ENCODE results near the gene OLFM4.

Gene OLFM4

GRCh38 chr13:53068585-53069520 lies 40.2 kb downstream of the OLFM4 start:
- DNase-seq (ENCODE audit: low read depth) = no peak

GRCh38 chr13:53069800-53070199 lies 41.2 kb downstream of the OLFM4 start:
- no peak for DNase-seq (ENCODE audit: low read depth)

GRCh38 chr13:53073711-53074110 lies 45.1 kb downstream of the OLFM4 start:
- no peak for DNase-seq (ENCODE audit: low read depth)

- no peak for DNase-seq (ENCODE audit: low read depth)
Measured at GRCh38 chr13:53074114-53074513, 45.5 kb downstream of the OLFM4 start.

GRCh38 chr13:53075356-53076041 lies 46.9 kb downstream of the OLFM4 start:
- no peak for DNase-seq (ENCODE audit: low read depth)

GRCh38 chr13:53079691-53080090 lies 51.1 kb downstream of the OLFM4 start:
- no peak for DNase-seq (ENCODE audit: low read depth)

- DNase-seq (ENCODE audit: low read depth) = no peak
Measured at GRCh38 chr13:53088871-53089270, 60.3 kb downstream of the OLFM4 start.

- no peak for DNase-seq (ENCODE audit: low read depth)
Measured at GRCh38 chr13:53089951-53090350, 61.3 kb downstream of the OLFM4 start.

GRCh38 chr13:53090461-53090860 lies 61.8 kb downstream of the OLFM4 start:
- DNase-seq (ENCODE audit: low read depth) = no peak

GRCh38 chr13:53092931-53093330 lies 64.3 kb downstream of the OLFM4 start:
- no peak for DNase-seq (ENCODE audit: low read depth)

- DNase-seq (ENCODE audit: low read depth) = no peak
Measured at GRCh38 chr13:53098455-53098854, 69.8 kb downstream of the OLFM4 start.

- no peak for DNase-seq (ENCODE audit: low read depth)
Measured at GRCh38 chr13:53100394-53101063, 71.9 kb downstream of the OLFM4 start.

Data from activated gamma-delta T cell treated with anti-CD3 and anti-CD28 coated beads, Interleukin-2, amount 50 U/mL, for 16 hours (primary cell).